Measurements from ENCODE around the gene SLC44A1. TPM values are rescaled to one million over a fixed set of nuclear protein-coding genes. Genes with fewer than 3 reads are reported as not detected.

SLC44A1 gene
- total and polyA plus RNA-seq, 2 of the 13 experiments (the other 11 are each of a cell fraction or from before 2014, with no cell fraction given), result 21.4 to 40.8 TPM

DNA sequence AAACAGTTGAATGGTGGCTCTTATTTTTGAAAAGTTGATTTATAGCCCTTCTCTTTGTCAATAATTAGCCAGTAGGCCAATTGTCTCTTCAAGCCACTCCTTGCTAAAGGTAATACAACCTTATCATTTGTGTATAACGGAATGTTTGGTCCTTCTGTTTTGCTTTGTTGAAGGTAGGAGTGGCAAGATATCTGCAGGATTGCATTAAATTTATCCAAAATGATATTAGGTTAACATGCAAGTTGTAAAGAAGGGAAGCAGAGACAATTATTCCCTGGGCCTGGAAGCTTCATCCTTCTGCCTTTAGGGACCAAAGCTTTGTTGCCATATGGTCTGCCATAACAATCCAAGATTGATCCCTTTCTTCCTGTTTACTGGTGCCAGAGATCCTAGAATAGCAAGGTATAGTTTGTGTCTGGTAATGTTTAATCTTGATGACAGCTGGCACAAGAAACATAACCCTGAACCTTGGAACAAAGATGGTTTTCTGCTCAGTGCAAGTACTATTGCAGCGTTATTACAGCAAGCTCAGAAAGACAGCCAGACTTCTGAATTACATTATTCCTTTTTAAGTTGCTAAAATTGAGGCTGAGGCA is 187.9 kb downstream of the SLC44A1 start (continued):
- no peak for TF ChIP-seq ZNF883 (CRISPR knock-in tag; IDR thresholded peaks at IDR 0.05; ENCODE audit: not compliant biosample characterization)
- TF ChIP-seq ZNF569 (CRISPR knock-in tag; IDR thresholded peaks at IDR 0.05; ENCODE audit: borderline replicate concordance), result no peak
- TF ChIP-seq CEBPG (CRISPR knock-in tag; IDR thresholded peaks at IDR 0.05), result peak; percentile 74
- no peak for TF ChIP-seq IRX3 (CRISPR knock-in tag; IDR thresholded peaks at IDR 0.05; ENCODE audit: borderline replicate concordance, low read depth)
- TF ChIP-seq, protein P1, sequence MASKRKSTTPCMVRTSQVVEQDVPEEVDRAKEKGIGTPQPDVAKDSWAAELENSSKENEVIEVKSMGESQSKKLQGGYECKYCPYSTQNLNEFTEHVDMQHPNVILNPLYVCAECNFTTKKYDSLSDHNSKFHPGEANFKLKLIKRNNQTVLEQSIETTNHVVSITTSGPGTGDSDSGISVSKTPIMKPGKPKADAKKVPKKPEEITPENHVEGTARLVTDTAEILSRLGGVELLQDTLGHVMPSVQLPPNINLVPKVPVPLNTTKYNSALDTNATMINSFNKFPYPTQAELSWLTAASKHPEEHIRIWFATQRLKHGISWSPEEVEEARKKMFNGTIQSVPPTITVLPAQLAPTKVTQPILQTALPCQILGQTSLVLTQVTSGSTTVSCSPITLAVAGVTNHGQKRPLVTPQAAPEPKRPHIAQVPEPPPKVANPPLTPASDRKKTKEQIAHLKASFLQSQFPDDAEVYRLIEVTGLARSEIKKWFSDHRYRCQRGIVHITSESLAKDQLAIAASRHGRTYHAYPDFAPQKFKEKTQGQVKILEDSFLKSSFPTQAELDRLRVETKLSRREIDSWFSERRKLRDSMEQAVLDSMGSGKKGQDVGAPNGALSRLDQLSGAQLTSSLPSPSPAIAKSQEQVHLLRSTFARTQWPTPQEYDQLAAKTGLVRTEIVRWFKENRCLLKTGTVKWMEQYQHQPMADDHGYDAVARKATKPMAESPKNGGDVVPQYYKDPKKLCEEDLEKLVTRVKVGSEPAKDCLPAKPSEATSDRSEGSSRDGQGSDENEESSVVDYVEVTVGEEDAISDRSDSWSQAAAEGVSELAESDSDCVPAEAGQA (IDR thresholded peaks at IDR 0.05; ENCODE audit: low read depth), result no peak
- TF ChIP-seq, protein P1 (CRISPR knock-in tag; IDR thresholded peaks at IDR 0.05; ENCODE audit: borderline replicate concordance), result no peak
- TF ChIP-seq ZSCAN9 (CRISPR knock-in tag; IDR thresholded peaks at IDR 0.05; ENCODE audit: borderline replicate concordance), result 0 out of 2 replicates have a peak, but pooled peaks have one; percentile 52
- no peak for TF ChIP-seq NFRKB (IDR thresholded peaks at IDR 0.05)
- TF ChIP-seq FLYWCH1 (CRISPR knock-in tag; IDR thresholded peaks at IDR 0.05), result no peak
- peak; percentile 88 for TF ChIP-seq KDM6A (CRISPR knock-in tag; IDR thresholded peaks at IDR 0.05; ENCODE audit: low read depth)
- TF ChIP-seq ZBTB49 (CRISPR knock-in tag; IDR thresholded peaks at IDR 0.05; ENCODE audit: borderline replicate concordance), result no peak
- TF ChIP-seq ONECUT2 (CRISPR knock-in tag; IDR thresholded peaks at IDR 0.05), result 0 out of 2 replicates have a peak, but pooled peaks have one; percentile 16
- TF ChIP-seq IKZF4 (CRISPR knock-in tag; IDR thresholded peaks at IDR 0.05; ENCODE audit: borderline replicate concordance, low read depth, not compliant biosample characterization), result no peak
- TF ChIP-seq ZBTB21 (CRISPR knock-in tag; IDR thresholded peaks at IDR 0.05), result no peak
- TF ChIP-seq ZUFSP (CRISPR knock-in tag; IDR thresholded peaks at IDR 0.05; ENCODE audit: borderline replicate concordance), result no peak
- peak; percentile 19; the same call in 1 of the 2 replicates for TF ChIP-seq SP5 (CRISPR knock-in tag; IDR thresholded peaks at IDR 0.05; ENCODE audit: borderline replicate concordance, low read depth)
- no peak for TF ChIP-seq NR3C1 (CRISPR knock-in tag; IDR thresholded peaks at IDR 0.05)
- no peak for TF ChIP-seq ZNF333 (CRISPR knock-in tag; IDR thresholded peaks at IDR 0.05; ENCODE audit: borderline replicate concordance)
- 0 out of 2 replicates have a peak, but pooled peaks have one; percentile 50 for TF ChIP-seq MIER2 (CRISPR knock-in tag; IDR thresholded peaks at IDR 0.05)
- TF ChIP-seq LCORL (IDR thresholded peaks at IDR 0.05), result no peak
- no peak; the same call in 1 of the 2 replicates for TF ChIP-seq LCORL (CRISPR knock-in tag; IDR thresholded peaks at IDR 0.05)
- no peak for TF ChIP-seq GTF3A (CRISPR knock-in tag; conservative IDR thresholded peaks at IDR 0.05)
